OCI-LY3 (cell line): Measurements from ENCODE around the gene SNORC.

Experiments
- EZH2phosphoT487 ChIP-seq: fragments of 200-600 bp; shearing (Covaris generic); IDR thresholded peaks from 2 replicates; pipeline ENCODE4 v1.6.1; 2018; ENCODE audit warnings: antibody characterized with exemption, mixed run types, low read depth
- TF ChIP-seq, protein P1 (sequence below): fragments of 200-600, 300-600 bp; sonication (generic); IDR thresholded peaks from 2 replicates; pipeline ENCODE4 v1.5.1; 2014; ENCODE audit warnings: antibody characterized with exemption, low read length, low read depth

DNA sequence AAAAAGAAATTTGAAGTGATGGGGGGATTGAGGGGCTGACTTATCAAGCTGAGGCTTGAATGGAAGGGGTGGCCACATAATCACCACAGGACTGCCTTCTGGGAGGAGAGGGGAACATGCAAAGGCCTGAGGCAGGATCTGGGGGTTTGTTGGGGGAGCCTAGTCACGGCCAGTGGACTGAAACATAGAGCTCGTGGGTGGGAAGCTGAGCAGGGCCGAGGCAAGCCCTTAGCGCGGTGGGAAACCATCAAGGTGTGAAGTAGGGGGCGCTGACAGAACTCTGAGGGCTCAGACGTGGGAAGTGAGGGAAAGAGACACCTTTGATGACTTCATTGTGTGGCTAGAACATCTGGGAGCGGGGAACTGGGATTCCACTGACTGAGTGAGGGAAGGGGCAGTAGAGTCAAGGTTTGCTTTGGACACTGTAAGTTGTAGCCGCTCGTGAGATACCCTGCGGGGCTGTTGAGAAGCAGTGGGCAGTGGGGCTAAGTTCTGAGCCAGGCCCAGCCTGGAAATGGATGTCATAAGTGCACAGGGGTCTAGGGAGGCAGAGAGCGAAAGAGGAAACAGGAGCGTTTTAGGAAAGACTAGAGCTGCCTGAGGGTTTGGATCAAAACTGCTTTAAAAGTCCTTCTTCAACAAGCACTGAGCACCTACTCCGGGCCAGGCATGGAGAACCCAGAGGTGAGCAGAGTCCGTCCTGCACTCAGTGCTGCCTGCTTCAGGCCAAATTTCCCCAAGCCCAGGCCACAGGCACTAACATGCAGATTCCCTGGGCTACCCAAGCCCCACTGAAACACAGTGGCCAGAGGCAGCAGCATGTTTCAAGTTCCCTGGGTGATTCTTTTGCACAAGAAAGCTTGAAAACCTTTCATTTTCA, 686 bp upstream of the SNORC start:
- TF ChIP-seq, protein P1, sequence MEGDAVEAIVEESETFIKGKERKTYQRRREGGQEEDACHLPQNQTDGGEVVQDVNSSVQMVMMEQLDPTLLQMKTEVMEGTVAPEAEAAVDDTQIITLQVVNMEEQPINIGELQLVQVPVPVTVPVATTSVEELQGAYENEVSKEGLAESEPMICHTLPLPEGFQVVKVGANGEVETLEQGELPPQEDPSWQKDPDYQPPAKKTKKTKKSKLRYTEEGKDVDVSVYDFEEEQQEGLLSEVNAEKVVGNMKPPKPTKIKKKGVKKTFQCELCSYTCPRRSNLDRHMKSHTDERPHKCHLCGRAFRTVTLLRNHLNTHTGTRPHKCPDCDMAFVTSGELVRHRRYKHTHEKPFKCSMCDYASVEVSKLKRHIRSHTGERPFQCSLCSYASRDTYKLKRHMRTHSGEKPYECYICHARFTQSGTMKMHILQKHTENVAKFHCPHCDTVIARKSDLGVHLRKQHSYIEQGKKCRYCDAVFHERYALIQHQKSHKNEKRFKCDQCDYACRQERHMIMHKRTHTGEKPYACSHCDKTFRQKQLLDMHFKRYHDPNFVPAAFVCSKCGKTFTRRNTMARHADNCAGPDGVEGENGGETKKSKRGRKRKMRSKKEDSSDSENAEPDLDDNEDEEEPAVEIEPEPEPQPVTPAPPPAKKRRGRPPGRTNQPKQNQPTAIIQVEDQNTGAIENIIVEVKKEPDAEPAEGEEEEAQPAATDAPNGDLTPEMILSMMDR: no peak
- TF ChIP-seq EZH2phosphoT487: no peak
